Subcutaneous adipose tissue (tissue), 4 donors: ENCODE results near the gene GBE1. TPM values are rescaled to one million over a fixed set of nuclear protein-coding genes. Genes with fewer than 3 reads are reported as not detected.

ENCODE experiments used
- CTCF ChIP-seq: fragments of 450-650 bp; IDR thresholded peaks from one replicate; pipeline ENCODE4 v1.5.1; 2016; ENCODE audit warnings: low read depth, mild to moderate bottlenecking, control low read depth, antibody characterized with exemption, moderate library complexity
- total RNA-seq, 4 donors: library from RNA; depleted of rRNA; stranded (reverse); fragments of >200 nt; gene quantifications; one replicate each; pipeline ENCODE4 v1.1.0, GENCODE V29; 2016

The GBE1 gene
- total RNA-seq, 4 donors from 2014 or later = 134 to 224 (median 199) TPM

GRCh38 chr3:81531846-81532245 is 229.6 kb downstream of the GBE1 start:
- TF ChIP-seq CTCF = no peak

DNA sequence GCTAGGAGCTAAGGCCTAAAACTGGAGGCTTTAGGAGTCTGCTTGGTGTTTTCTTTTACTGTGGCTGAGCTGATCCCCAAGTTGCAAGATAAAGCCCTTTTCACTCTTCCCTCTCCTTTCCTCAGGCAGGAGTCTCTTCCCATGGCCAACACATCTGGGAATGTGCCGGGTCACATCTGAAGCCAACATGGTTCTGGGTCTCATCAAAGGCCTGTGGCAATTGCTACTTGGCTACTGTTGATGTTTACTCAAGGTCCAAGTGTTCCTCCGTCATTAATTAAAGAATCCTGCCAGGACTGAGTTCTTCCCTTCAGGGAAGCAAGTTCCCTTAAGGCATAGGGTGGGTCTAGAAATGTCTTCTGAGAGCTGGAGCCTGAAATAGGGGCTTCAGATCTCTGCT is 230.2 kb downstream of the GBE1 start:
- TF ChIP-seq CTCF = no peak

- TF ChIP-seq CTCF = no peak
These were observed 231.1 kb downstream of the GBE1 start for GRCh38 chr3:81530180-81530939.

DNA sequence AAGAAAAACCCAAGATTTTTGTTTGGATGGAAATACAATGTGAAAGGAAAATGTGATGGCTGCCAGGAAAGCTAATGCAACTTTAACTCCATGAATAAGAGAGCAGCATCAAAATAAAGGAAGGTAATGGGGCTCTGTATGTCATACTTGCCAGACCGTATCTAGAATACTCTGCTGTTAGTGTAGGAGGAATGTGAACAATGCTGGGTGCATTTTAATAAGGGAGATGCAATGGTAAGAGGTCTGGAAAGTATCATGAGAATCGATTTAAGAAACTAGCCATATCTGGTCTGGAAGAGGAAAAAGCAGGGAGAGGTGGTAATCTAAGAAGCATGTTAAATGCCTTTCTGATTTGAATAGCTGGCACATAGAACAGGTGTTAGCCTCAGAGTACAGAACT is 239.6 kb downstream of the GBE1 start:
- no peak for TF ChIP-seq CTCF

DNA sequence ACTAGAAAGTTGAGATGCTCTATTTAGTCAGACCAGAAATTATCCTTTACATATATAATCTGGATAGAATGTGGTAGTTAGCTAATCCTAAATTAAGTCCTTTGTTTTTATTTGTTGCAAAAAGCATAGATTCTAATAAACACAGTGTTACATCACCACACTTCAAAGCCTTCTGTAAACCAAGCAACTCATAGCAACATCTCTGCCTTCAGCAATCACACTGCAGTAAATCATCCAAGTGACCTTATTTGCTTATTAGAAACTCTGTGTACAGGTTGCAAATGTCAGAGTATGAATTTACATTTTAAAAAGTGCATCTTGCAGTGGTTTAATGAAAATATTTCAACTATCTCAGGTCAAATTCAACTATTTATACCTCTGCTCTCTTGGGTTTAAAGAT is 242.5 kb downstream of the GBE1 start:
- no peak for TF ChIP-seq CTCF

GRCh38 chr3:81516042-81516441 is 245.4 kb downstream of the GBE1 start:
- no peak for TF ChIP-seq CTCF

GRCh38 chr3:81513591-81513990 is 247.9 kb downstream of the GBE1 start:
- TF ChIP-seq CTCF = no peak
